ENCODE measurements around the gene FAT1.

The FAT1 gene

DNA sequence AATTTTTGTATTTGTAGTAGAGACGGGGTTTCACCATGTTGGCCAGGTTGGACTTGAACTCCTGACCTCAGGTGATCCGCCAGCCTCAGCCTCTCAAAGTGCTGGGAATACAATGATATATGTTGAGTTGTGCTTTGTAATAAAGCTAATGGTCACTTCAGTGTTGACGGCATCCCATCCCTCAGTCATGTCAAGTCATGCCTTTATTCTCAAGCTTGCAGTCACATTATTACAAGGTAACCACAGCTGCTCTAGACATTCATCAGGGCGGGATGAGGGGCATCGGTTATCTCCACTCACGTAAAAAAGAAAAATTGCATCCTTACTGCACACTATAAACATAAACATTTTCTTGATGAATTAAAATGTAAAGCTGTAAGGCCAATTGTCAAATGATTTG lies 12.8 kb upstream of the FAT1 start:
- TF ChIP-seq, protein P1, sequence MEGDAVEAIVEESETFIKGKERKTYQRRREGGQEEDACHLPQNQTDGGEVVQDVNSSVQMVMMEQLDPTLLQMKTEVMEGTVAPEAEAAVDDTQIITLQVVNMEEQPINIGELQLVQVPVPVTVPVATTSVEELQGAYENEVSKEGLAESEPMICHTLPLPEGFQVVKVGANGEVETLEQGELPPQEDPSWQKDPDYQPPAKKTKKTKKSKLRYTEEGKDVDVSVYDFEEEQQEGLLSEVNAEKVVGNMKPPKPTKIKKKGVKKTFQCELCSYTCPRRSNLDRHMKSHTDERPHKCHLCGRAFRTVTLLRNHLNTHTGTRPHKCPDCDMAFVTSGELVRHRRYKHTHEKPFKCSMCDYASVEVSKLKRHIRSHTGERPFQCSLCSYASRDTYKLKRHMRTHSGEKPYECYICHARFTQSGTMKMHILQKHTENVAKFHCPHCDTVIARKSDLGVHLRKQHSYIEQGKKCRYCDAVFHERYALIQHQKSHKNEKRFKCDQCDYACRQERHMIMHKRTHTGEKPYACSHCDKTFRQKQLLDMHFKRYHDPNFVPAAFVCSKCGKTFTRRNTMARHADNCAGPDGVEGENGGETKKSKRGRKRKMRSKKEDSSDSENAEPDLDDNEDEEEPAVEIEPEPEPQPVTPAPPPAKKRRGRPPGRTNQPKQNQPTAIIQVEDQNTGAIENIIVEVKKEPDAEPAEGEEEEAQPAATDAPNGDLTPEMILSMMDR (IDR thresholded peaks at IDR 0.05), result no peak
- Mint-ChIP-seq H3K27me3 (ENCODE audit: low read depth, poor library complexity) (peaks cover 4% of the 10 kb centered on the region), H3K4me1 (peaks cover 11% of the 10 kb centered on the region), H3K36me3 (ENCODE audit: low read depth) (no peaks in the 10 kb centered on the region), H3K4me3 (no peak overlapping the region), H3K27ac (no peak overlapping the region), H3K9me3 (no peaks in the 10 kb centered on the region)
- DNase-seq, result no peak

DNA sequence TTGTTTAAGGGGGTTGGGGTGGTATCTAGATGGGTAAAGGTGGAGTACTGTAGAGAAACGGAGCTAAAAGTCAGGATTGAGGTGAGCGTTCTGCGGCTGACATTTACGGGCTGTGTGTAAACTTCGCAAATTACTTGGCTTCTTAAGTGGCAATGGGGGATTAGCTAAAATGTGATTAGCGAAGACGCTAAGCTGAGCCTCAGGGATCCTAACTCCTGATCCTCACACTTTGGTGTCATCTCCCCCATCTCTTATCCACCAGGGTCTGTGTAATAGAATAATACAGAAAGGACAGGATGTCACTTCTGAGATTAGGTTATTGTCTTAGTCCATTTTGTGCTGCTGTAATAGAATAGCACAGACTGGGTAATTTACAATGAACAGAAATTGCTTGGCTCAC lies 10.6 kb upstream of the FAT1 start:
- Mint-ChIP-seq H3K27me3 (ENCODE audit: low read depth, poor library complexity) (peaks cover 4% of the 10 kb centered on the region), H3K4me1 (peaks cover 11% of the 10 kb centered on the region), H3K27ac (no peak overlapping the region), H3K4me3 (no peak overlapping the region), H3K36me3 (ENCODE audit: low read depth) (no peaks in the 10 kb centered on the region), H3K9me3 (no peaks in the 10 kb centered on the region)
- DNase-seq, result no peak
- TF ChIP-seq, protein P1 (IDR thresholded peaks at IDR 0.05), result no peak

DNA sequence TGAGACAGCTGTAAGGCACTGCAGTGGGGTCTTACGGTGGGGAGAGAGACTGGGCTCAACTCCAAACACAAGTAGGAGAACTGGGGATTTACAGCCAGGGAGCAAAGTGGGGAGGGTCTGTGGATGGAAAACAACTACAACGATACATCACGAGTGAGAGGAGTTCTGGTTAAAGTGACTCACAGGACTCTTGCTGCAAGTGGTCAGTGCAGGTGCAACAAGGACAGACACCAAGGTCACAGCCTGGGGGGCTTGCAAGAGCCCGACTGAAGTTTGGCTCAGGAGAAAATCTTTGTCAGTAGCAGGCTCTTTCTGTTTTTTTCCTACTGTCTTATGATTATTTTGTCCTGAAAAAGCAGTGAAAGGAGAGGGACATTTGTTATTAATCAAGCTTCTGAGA lies 10.1 kb upstream of the FAT1 start:
- TF ChIP-seq, protein P1 (IDR thresholded peaks at IDR 0.05), result no peak
- H3K27ac Mint-ChIP-seq, result no peak overlapping the region
- no peak for DNase-seq
- no peaks in the 10 kb centered on the region for H3K36me3 Mint-ChIP-seq (ENCODE audit: low read depth)
- H3K9me3 Mint-ChIP-seq, result no peaks in the 10 kb centered on the region
- H3K27me3 Mint-ChIP-seq (ENCODE audit: low read depth, poor library complexity), result peaks cover 4% of the 10 kb centered on the region
- H3K4me1 Mint-ChIP-seq, result peaks cover 13% of the 10 kb centered on the region
- no peak overlapping the region for H3K4me3 Mint-ChIP-seq

DNA sequence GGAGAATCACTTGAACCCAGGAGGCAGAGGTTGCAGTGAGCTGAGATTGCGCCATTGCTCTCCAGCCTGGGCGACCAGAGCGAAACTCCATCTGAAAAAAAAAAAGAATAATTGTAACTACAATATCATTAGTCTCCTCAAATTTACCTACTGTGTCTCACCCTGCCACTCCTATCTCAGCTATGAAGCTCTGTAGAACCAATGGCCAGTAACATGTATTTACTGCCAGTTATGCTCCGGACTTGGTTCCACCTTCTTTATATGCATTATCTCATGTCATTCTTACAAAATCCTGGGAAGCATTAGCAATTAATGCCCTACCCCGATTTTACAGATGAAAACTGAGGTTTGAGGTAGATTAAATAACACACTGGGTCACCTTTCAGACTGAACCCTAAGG lies 7.0 kb upstream of the FAT1 start:
- peaks cover 11% of the 10 kb centered on the region for H3K27me3 Mint-ChIP-seq (ENCODE audit: low read depth, poor library complexity)
- H3K36me3 Mint-ChIP-seq (ENCODE audit: low read depth), result no peaks in the 10 kb centered on the region
- TF ChIP-seq, protein P1 (IDR thresholded peaks at IDR 0.05), result no peak
- no peak overlapping the region for H3K4me3 Mint-ChIP-seq
- H3K9me3 Mint-ChIP-seq, result no peaks in the 10 kb centered on the region
- H3K4me1 Mint-ChIP-seq, result peaks cover 32% of the 10 kb centered on the region
- no peak for DNase-seq
- H3K27ac Mint-ChIP-seq, result no peak overlapping the region

DNA sequence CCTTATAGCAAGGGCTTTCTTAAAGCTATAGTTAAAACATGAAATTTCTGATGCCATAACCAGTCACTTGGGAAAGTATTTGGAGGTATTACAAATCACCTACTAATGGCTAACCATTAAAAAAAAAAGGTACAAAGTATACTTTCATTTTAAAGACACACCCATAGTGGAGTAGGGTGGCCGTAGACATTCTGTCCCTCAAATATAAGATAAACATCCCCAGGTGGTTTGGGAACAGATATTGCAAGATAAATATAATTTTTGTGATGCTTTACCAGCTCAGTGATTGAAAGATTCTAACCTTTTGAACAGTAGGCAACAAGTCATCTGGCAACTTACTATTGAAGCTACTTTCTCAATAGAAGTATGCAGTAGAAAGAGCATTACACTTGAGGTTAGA lies 6.2 kb upstream of the FAT1 start:
- no peaks in the 10 kb centered on the region for H3K9me3 Mint-ChIP-seq

DNA sequence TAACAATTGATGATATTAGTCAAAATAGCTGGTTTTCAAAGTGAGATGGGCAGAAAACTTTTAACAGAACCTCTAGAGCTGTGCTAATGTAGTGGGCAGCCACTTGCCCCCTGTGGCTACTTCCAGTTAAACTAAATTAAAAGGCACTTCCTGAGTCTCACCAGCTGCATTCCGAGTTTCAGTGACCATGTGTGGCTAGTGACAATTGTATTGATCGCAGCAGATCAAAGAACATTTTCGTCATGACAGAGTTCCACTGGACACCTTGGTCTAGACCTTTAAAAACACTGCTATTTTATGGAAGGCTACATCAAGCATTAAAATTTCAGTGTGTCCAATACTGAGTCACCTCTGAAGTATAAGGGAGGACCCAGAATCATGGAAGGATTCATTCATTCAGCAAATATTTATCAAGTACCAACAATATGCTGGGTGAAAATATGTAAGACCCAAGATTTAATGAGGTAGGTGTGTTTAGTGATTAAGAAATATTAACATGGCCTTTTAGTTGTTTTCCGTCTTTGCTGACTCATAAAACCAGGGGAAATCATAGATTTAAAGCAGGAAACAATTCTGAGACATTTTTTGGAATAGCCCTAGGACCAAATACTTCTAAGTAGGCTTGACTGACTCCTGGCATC lies 5.1 kb upstream of the FAT1 start:
- Mint-ChIP-seq H3K4me3 (peak overlapping the region; percentile 28), H3K4me1 (peaks cover 25% of the 10 kb centered on the region), H3K36me3 (ENCODE audit: low read depth) (no peaks in the 10 kb centered on the region), H3K27ac (no peak overlapping the region), H3K9me3 (no peaks in the 10 kb centered on the region), H3K27me3 (ENCODE audit: low read depth, poor library complexity) (peaks cover 11% of the 10 kb centered on the region)
- DNase-seq, result no peak
- TF ChIP-seq, protein P1 (IDR thresholded peaks at IDR 0.05), result no peak

More for the DNA sequence above, 6.2 kb upstream of the FAT1 start:
- TF ChIP-seq, protein P1 (IDR thresholded peaks at IDR 0.05), result no peak
- H3K27me3 Mint-ChIP-seq (ENCODE audit: low read depth, poor library complexity), result peaks cover 11% of the 10 kb centered on the region
- no peaks in the 10 kb centered on the region for H3K36me3 Mint-ChIP-seq (ENCODE audit: low read depth)
- H3K4me3 Mint-ChIP-seq, result no peak overlapping the region
- H3K27ac Mint-ChIP-seq, result no peak overlapping the region
- H3K4me1 Mint-ChIP-seq, result peaks cover 32% of the 10 kb centered on the region
- DNase-seq, result no peak

All from nephron progenitor cell (in vitro differentiated cells).